Measurements from ENCODE around the gene PTPRE.

DNA sequence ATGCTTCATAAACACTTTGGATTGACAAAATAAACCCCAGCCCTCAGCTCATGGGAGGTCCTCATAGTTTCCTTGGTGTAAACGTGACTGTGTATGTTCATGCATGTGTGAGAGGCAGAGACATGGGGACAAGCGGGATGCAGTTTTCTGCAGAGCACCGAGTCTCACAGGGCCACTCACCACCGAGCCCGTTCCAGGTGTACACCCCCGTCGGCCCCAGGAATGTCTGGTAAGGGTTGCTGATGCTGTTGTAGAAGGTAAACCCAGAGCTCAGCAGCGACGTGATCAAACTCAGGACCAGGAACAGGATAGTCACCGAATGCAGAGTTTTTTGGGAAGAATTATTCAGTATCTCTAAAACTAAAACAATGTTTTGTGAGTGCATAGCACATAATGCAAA, 23.4 kb upstream of the PTPRE start:
- TF ChIP-seq, protein P1, sequence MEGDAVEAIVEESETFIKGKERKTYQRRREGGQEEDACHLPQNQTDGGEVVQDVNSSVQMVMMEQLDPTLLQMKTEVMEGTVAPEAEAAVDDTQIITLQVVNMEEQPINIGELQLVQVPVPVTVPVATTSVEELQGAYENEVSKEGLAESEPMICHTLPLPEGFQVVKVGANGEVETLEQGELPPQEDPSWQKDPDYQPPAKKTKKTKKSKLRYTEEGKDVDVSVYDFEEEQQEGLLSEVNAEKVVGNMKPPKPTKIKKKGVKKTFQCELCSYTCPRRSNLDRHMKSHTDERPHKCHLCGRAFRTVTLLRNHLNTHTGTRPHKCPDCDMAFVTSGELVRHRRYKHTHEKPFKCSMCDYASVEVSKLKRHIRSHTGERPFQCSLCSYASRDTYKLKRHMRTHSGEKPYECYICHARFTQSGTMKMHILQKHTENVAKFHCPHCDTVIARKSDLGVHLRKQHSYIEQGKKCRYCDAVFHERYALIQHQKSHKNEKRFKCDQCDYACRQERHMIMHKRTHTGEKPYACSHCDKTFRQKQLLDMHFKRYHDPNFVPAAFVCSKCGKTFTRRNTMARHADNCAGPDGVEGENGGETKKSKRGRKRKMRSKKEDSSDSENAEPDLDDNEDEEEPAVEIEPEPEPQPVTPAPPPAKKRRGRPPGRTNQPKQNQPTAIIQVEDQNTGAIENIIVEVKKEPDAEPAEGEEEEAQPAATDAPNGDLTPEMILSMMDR (conservative IDR thresholded peaks at IDR 0.05; ENCODE audit: low read length) = no peak
- no peak for TF ChIP-seq EZH2phosphoT487 (IDR thresholded peaks at IDR 0.05; ENCODE audit: borderline replicate concordance)

Data from Loucy (cell line).